VCaP (cell line): ENCODE results near the gene RUSC1.
"Not testable (repeated sequence)": the region's sequence is repeated elsewhere in the genome, so short reads cannot be mapped to it uniquely, and the experiment has no call there.

Source experiments
- H3K27ac ChIP-seq: fragments of 450-650 bp; 2 replicates; pipeline ENCODE4 v1.5.1; 2017
- TF ChIP-seq, protein P1 (sequence below): fragments of 450-650 bp; conservative IDR thresholded peaks from 2 replicates; pipeline ENCODE4 v1.5.1; 2017; ENCODE audit warnings: mild to moderate bottlenecking, moderate library complexity

The RUSC1 gene

DNA sequence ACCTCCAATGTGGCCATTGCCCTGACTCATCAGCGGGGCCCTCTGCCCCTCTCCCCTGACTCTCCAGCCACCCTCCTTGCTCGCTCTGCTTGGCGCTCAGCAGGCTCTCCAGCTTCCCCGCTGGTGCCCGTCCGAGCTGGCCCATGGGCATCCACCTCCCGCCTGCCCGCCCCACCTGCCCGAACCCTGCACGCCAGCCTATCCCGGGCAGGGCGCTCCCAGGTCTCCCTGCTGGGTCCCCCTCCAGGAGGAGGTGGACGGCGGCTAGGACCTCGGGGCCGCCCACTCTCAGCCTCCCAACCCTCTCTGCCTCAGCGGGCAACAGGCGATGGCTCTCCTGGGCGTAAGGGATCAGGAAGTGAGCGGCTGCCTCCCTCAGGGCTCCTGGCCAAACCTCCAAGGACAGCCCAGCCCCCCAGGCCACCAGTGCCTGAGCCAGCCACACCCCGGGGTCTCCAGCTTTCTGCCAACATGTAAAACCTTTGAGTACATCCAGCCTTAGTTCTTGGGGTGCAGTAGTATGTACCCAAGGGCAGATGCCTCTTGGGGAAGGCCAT, 32.6 kb upstream of the RUSC1 start:
- TF ChIP-seq, protein P1, sequence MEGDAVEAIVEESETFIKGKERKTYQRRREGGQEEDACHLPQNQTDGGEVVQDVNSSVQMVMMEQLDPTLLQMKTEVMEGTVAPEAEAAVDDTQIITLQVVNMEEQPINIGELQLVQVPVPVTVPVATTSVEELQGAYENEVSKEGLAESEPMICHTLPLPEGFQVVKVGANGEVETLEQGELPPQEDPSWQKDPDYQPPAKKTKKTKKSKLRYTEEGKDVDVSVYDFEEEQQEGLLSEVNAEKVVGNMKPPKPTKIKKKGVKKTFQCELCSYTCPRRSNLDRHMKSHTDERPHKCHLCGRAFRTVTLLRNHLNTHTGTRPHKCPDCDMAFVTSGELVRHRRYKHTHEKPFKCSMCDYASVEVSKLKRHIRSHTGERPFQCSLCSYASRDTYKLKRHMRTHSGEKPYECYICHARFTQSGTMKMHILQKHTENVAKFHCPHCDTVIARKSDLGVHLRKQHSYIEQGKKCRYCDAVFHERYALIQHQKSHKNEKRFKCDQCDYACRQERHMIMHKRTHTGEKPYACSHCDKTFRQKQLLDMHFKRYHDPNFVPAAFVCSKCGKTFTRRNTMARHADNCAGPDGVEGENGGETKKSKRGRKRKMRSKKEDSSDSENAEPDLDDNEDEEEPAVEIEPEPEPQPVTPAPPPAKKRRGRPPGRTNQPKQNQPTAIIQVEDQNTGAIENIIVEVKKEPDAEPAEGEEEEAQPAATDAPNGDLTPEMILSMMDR = no peak
- no peak overlapping the region for H3K27ac ChIP-seq

DNA sequence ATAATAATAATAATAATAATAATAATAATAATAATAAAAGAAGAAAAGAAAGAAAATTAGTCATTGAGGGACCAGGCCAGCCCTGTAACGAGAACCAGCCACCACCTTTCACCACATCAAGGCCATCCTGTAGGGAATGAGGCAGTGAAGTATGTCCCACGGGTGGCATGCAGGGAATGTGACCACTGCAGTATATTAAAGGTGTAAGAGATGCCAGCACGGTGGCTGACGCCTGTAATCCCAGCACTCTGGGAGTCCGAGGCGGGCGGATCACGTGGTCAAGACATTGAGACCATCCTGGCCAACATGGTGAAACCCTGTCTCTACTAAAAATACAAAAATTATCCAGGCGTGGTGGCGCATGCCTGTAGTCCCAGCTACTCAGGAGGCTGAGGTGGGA, 29.7 kb upstream of the RUSC1 start:
- H3K27ac ChIP-seq = not testable (repeated sequence)

DNA sequence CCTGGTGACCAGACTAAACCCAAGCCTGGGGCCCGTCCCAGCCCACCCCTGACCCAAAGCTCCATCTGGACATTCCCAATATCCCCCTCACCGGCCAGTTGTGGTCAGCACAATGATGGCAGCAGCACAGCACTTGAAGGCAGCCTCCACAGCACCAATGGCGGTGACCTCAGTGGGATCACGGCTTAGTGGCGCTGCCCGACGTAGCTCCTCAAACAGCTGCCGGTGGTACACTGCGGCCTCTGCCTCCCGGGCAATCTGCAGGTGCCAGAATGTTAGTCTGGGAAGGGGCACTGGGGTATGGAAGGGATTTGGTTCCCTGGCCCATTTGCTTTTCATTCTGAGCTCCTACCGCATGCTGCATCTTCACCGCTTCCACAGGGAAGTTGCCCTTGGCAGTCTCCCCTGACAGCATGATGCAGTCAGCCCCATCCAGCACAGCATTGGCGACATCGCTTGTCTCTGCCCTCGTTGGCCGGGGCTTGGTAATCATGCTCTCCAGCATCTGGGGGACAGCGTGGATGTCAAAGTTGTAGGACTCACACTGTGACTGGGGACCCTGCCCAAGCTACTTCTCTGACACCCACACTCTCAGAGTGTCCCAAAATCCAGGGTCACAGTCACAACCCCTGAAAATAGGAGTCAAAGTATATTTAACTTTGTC, 27.5 kb upstream of the RUSC1 start:
- H3K27ac ChIP-seq = no peak overlapping the region
- TF ChIP-seq, protein P1 = no peak

DNA sequence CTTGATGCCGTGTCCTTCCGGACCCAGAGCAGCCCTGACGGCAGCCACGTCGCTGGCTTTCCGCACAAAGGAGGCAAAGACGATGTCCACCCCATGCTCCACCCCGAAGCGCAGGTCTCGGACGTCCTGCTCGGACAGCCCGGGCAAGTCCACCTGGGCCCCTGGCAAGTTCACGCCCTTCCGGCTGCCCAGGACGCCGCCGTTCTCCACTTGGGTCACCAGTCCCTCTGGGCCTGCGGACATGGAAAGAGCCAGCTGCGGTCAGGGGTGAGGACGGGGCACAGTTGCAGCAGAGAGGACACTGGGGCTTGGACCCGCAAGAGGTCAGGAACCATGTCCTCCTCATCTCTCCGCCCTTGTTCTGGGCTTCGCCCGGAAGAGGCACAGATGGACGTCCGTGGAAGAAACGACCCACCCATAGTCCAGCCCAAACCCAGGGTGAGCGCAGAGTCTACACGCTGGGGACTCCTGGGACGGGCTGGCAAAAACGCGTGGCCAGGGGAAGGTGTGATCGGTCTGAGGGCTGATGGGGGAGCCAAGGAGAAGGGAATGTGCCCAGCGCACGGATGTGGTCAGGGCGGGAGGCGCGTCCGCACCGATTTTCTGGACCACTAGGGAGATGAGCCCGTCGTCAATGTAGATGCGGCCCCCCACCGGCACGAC, 26.0 kb upstream of the RUSC1 start:
- no peak overlapping the region for H3K27ac ChIP-seq
- TF ChIP-seq, protein P1 = no peak

DNA sequence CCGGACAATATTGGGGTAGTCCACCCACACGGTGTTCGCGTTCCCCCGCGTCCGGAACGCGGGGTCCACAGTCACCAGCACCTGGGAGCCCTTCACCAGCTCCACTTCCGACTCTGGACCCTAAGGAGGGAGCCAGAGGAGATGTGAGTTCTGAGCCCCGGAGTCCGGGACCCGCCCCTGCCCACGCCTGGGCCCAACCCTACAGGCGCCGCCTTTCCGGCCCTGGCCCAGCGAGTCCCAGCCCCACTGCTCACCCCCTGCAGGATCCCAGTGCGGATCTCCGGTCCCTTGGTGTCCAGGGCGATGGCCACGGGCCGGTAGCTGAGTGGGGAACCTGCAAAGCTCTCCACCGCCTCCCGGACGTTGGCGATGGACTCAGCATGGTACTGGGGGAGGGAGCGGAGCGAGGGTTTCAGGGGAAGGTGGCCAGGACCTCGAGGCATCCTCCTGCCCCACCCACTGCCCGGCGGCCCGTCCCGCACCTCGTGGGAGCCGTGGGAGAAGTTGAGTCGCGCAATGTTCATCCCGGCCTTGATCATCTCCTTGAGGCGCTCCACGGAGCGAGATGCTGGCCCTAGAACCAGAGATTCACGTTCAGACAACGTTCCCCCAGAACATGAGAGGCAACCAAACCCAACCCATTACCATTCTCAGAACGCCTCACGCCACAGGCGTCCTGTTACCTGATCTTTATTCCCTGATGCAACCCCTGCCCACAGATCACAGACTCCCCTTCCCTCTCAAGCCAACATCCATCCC, 25.3 kb upstream of the RUSC1 start:
- TF ChIP-seq, protein P1 = no peak
- H3K27ac ChIP-seq = no peak overlapping the region

DNA sequence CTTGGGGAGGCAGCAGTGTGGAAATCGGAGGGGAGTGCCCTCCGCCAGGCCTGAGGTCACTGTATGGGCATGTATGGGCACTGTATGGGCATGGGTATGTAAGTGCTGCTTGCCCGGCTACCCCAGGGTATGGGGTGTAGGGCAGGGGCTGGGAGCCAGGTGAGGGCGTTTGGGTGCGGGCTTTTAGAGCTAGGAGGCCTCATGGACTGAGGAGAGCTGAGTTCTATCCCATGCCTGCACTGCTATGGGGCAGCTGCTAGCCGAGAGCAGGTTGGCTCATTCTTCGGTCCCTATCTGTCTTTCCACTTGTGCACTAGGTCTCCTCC, 24.8 kb upstream of the RUSC1 start:
- H3K27ac ChIP-seq = no peak overlapping the region
- TF ChIP-seq, protein P1 = no peak

DNA sequence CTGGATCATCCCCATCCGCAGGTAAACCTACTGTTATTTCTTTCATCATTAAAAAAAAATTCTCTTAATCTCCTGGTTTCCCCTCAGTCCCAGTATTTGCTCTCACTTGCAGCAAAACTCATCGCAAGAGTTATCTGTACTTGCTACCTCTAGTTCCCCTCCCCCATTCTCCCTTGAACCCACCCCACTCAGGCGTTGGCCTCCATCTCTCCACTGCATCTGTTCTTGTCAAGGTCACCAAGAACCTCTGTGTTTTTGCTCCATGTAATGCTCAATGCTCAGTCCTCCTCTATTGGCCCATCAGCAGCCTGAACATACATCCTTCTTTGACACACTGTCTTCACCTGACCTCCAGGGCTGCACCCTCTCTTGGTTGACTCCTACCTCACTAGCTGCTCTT, 24.0 kb upstream of the RUSC1 start:
- TF ChIP-seq, protein P1 = no peak
- no peak overlapping the region for H3K27ac ChIP-seq
